Superior temporal gyrus (tissue), 1 donor: ENCODE measurements around the gene ISCA1.

ENCODE experiments used
- DNase-seq: peaks from one replicate; pipeline ENCODE4 v3.0.0-alpha.2; 2016; ENCODE audit errors: extremely low spot score

The ISCA1 gene

GRCh38 chr9:86285261-86285660 lies 2.9 kb upstream of the ISCA1 start:
- no peak for DNase-seq

- peak; percentile 75 for DNase-seq
Measured at GRCh38 chr9:86282979-86283535, 719 bp upstream of the ISCA1 start.

- no peak for DNase-seq
Measured at GRCh38 chr9:86281593-86282076, 703 bp downstream of the ISCA1 start.

GRCh38 chr9:86280580-86280979 lies 1.8 kb downstream of the ISCA1 start:
- no peak for DNase-seq

- DNase-seq = no peak
Measured at GRCh38 chr9:86279839-86280238, 2.5 kb downstream of the ISCA1 start.

- no peak for DNase-seq
Measured at GRCh38 chr9:86277072-86277471, 5.3 kb downstream of the ISCA1 start.

- no peak for DNase-seq
Measured at GRCh38 chr9:86275962-86276361, 6.4 kb downstream of the ISCA1 start.

GRCh38 chr9:86274821-86275643 lies 7.3 kb downstream of the ISCA1 start:
- no peak for DNase-seq

- DNase-seq = no peak
Measured at GRCh38 chr9:86272221-86272620, 10.1 kb downstream of the ISCA1 start.

- DNase-seq = no peak
Measured at GRCh38 chr9:86263876-86264275, 18.5 kb downstream of the ISCA1 start.

GRCh38 chr9:86262492-86262891 lies 19.8 kb downstream of the ISCA1 start:
- DNase-seq = no peak

- DNase-seq = no peak
Measured at GRCh38 chr9:86259557-86259956, 22.8 kb downstream of the ISCA1 start, which contains the start of gene C9orf153. Gene C9orf153 (minus strand): TSS chr9:86259657. CDS start chr9:86229603, 30,054 bp downstream.

GRCh38 chr9:86257391-86257790 lies 24.9 kb downstream of the ISCA1 start:
- no peak for DNase-seq

- DNase-seq = no peak
Measured at GRCh38 chr9:86256653-86257052, 25.7 kb downstream of the ISCA1 start.

- no peak for DNase-seq
Measured at GRCh38 chr9:86253577-86253976, 28.8 kb downstream of the ISCA1 start.

- no peak for DNase-seq
Measured at GRCh38 chr9:86252870-86253269, 29.5 kb downstream of the ISCA1 start.

- DNase-seq = no peak
Measured at GRCh38 chr9:86250123-86250522, 32.2 kb downstream of the ISCA1 start.

- DNase-seq = no peak
Measured at GRCh38 chr9:86248746-86249145, 33.6 kb downstream of the ISCA1 start.

- DNase-seq = peak; percentile 20
Measured at GRCh38 chr9:86246752-86247161, 35.6 kb downstream of the ISCA1 start.

GRCh38 chr9:86242071-86242470 lies 40.3 kb downstream of the ISCA1 start:
- no peak for DNase-seq

GRCh38 chr9:86241216-86241615 lies 41.1 kb downstream of the ISCA1 start:
- DNase-seq = no peak

- DNase-seq = peak; percentile 53
Measured at GRCh38 chr9:86238861-86239770, 43.2 kb downstream of the ISCA1 start.
